Urinary bladder (tissue), 4 donors: ENCODE data around the gene LAP3. TPM values are rescaled to one million over a fixed set of nuclear protein-coding genes. Genes with fewer than 3 reads are reported as not detected.

Source experiments
- DNase-seq: peaks from one replicate; pipeline ENCODE4 v3.0.0-alpha.2; 2015; ENCODE audit errors: extremely low spot score
- H3K27ac ChIP-seq: one replicate; pipeline ENCODE4 v1.5.1; 2013; ENCODE audit warnings: low read depth, mild to moderate bottlenecking, moderate library complexity
- H3K36me3 ChIP-seq: one replicate; pipeline ENCODE4 v1.6.1; 2013; ENCODE audit warnings: mild to moderate bottlenecking, moderate library complexity; ENCODE audit not compliant: insufficient read depth
- H3K4me1 ChIP-seq: one replicate; pipeline ENCODE4 v1.6.1; 2013; ENCODE audit warnings: mild to moderate bottlenecking, moderate library complexity; ENCODE audit not compliant: insufficient read depth
- H3K4me3 ChIP-seq: one replicate; pipeline ENCODE4 v1.5.1; 2013; ENCODE audit warnings: low read depth, low read length
- WGBS: extraction: QIAGEN DNeasy Blood & Tissue Kit; methylation state at CpG from one replicate; pipeline ENCODE4 v1.1.7; 2013; 5-methylcytosine and 5-hydroxymethylcytosine counted together
- polyA plus RNA-seq: library from polyadenylated mRNA; stranded (reverse); fragments of 200-250 nt; gene quantifications from one replicate; pipeline ENCODE4 v1.2.3, GENCODE V29; 2013
- total RNA-seq: library from RNA; depleted of rRNA; stranded (reverse); fragments of >200 nt; gene quantifications from one replicate; pipeline ENCODE4 v1.2.3, GENCODE V29; 2014
- donor health status: healthy with polysubstance abuse.
- donor health status: healthy.

Gene LAP3
- total and polyA plus RNA-seq, 2 donors, result 75.8 to 93.7 TPM

GRCh38 chr4:17614416-17615299, 37.7 kb downstream of the LAP3 start, which contains the start of gene MED28:
Gene MED28 (plus strand): TSS chr4:17614641. CDS start chr4:17614655, 14 bp downstream.
- no peaks in the 10 kb centered on the region for H3K36me3 ChIP-seq
- under 1% methylated on average over 46 of the region's 46 CpGs for WGBS
- peak within 1 kb of the TSS; percentile 43 for H3K27ac ChIP-seq
- H3K4me3 ChIP-seq, result peak within 1 kb of the TSS; percentile 81
- no peaks in the 10 kb centered on the region for H3K4me1 ChIP-seq
- DNase-seq, result peak; percentile 90

- no peak overlapping the region for H3K4me3 ChIP-seq
- DNase-seq, result no peak
- no peaks in the 10 kb centered on the region for H3K36me3 ChIP-seq
- H3K27ac ChIP-seq, result no peak overlapping the region
- 71% methylated on average over 5 of the region's 5 CpGs for WGBS
- no peaks in the 10 kb centered on the region for H3K4me1 ChIP-seq
These were observed 39.3 kb downstream of the LAP3 start for GRCh38 chr4:17616283-17616682.

- no peak overlapping the region for H3K4me3 ChIP-seq
- H3K4me1 ChIP-seq, result no peaks in the 10 kb centered on the region
- DNase-seq, result no peak
- 78% methylated on average over 1 of the region's 1 CpG for WGBS
- H3K36me3 ChIP-seq, result peaks cover 2% of the 10 kb centered on the region
- no peak overlapping the region for H3K27ac ChIP-seq
These were observed 41.9 kb downstream of the LAP3 start for GRCh38 chr4:17618926-17619325.

GRCh38 chr4:17619416-17620105, 42.6 kb downstream of the LAP3 start:
- Histone ChIP-seq H3K36me3 (peaks cover 3% of the 10 kb centered on the region), H3K4me1 (no peaks in the 10 kb centered on the region), H3K4me3 (no peak overlapping the region), H3K27ac (no peak overlapping the region)
- 82% methylated on average over 7 of the region's 7 CpGs for WGBS
- no peak for DNase-seq

GRCh38 chr4:17623451-17624001, 46.5 kb downstream of the LAP3 start:
- DNase-seq, result no peak
- H3K4me1 ChIP-seq, result no peaks in the 10 kb centered on the region
- H3K4me3 ChIP-seq, result no peak overlapping the region
- peaks cover 10% of the 10 kb centered on the region for H3K36me3 ChIP-seq
- WGBS, result 84% methylated on average over 7 of the region's 7 CpGs
- no peak overlapping the region for H3K27ac ChIP-seq

- Histone ChIP-seq H3K4me3 (no peak overlapping the region), H3K27ac (no peak overlapping the region), H3K4me1 (no peaks in the 10 kb centered on the region), H3K36me3 (peaks cover 10% of the 10 kb centered on the region)
- no peak for DNase-seq
- 79% methylated on average over 2 of the region's 2 CpGs for WGBS
These were observed 47.8 kb downstream of the LAP3 start for GRCh38 chr4:17624821-17625220.

- 93% methylated on average over 4 of the region's 4 CpGs for WGBS
- Histone ChIP-seq H3K4me3 (no peak overlapping the region), H3K27ac (no peak overlapping the region), H3K36me3 (peaks cover 3% of the 10 kb centered on the region), H3K4me1 (no peaks in the 10 kb centered on the region)
- DNase-seq, result no peak
These were observed 53.2 kb downstream of the LAP3 start for GRCh38 chr4:17630228-17630627.

GRCh38 chr4:17633600-17633999, 56.6 kb downstream of the LAP3 start:
- Histone ChIP-seq H3K27ac (no peak overlapping the region), H3K36me3 (no peaks in the 10 kb centered on the region), H3K4me3 (no peak overlapping the region), H3K4me1 (no peaks in the 10 kb centered on the region)
- 97% methylated on average over 9 of the region's 9 CpGs for WGBS
- DNase-seq, result no peak

GRCh38 chr4:17635056-17635455, 58.1 kb downstream of the LAP3 start:
- Histone ChIP-seq H3K4me3 (no peak overlapping the region), H3K4me1 (no peaks in the 10 kb centered on the region), H3K27ac (no peak overlapping the region), H3K36me3 (no peaks in the 10 kb centered on the region)
- DNase-seq, result no peak
- WGBS, result 98% methylated on average over 4 of the region's 4 CpGs

- WGBS, result 90% methylated on average over 17 of the region's 17 CpGs
- H3K4me1 ChIP-seq, result no peaks in the 10 kb centered on the region
- no peak overlapping the region for H3K27ac ChIP-seq
- no peak overlapping the region for H3K4me3 ChIP-seq
- no peak for DNase-seq
- H3K36me3 ChIP-seq, result no peaks in the 10 kb centered on the region
These were observed 59.3 kb downstream of the LAP3 start for GRCh38 chr4:17636341-17636695.

- 58% methylated on average over 32 of the region's 32 CpGs for WGBS
These were observed 60.0 kb downstream of the LAP3 start for GRCh38 chr4:17636696-17637622.

GRCh38 chr4:17639136-17639535, 62.1 kb downstream of the LAP3 start:
- Histone ChIP-seq H3K36me3 (no peaks in the 10 kb centered on the region), H3K4me1 (no peaks in the 10 kb centered on the region), H3K27ac (no peak overlapping the region), H3K4me3 (no peak overlapping the region)
- WGBS, result 92% methylated on average over 7 of the region's 7 CpGs
- DNase-seq, result no peak

More at GRCh38 chr4:17636696-17637622, 60.0 kb downstream of the LAP3 start:
- DNase-seq, result peak; percentile 21
- H3K27ac ChIP-seq, result no peak overlapping the region
- H3K36me3 ChIP-seq, result no peaks in the 10 kb centered on the region
- no peak overlapping the region for H3K4me3 ChIP-seq
- no peaks in the 10 kb centered on the region for H3K4me1 ChIP-seq

GRCh38 chr4:17642398-17642783, 65.4 kb downstream of the LAP3 start:
- WGBS, result 91% methylated on average over 1 of the region's 1 CpG
- Histone ChIP-seq H3K36me3 (no peaks in the 10 kb centered on the region), H3K4me1 (no peaks in the 10 kb centered on the region), H3K4me3 (no peak overlapping the region), H3K27ac (no peak overlapping the region)
- no peak for DNase-seq
